Activated naive CD4-positive, alpha-beta T cell treated with anti-CD3 and anti-CD28 coated beads, Interleukin-2, amount 50 U/mL, for 72 hours (primary cell): ENCODE data around the gene SEMA6A. TPM values are rescaled to one million over a fixed set of nuclear protein-coding genes. Genes with fewer than 3 reads are reported as not detected.

Source experiments
- ATAC-seq, 2 donors: fragments of 150-1000 bp; cut with Tn5 transposase; 2 replicates each; pipeline ENCODE4 v1.10.0; 2021; ENCODE audit warnings: mild to moderate bottlenecking in 2 of 2, moderate library complexity in 2 of 2
- DNase-seq, 2 donors: peaks; one replicate each; pipeline ENCODE4 v3.0.0; 2021 to 2022; ENCODE audit warnings: low spot score in 2 of 2
- H3K27ac Mint-ChIP-seq, 2 donors: one replicate each; pipeline ENCODE4 v1.8.0; 2022; ENCODE audit warnings: mild to moderate bottlenecking in 2 of 2, mixed read lengths in 2 of 2
- H3K36me3 Mint-ChIP-seq, 2 donors: one replicate each; pipeline ENCODE4 v1.8.0; 2022; ENCODE audit warnings: mixed read lengths in 2 of 2
- H3K9me3 Mint-ChIP-seq, 2 donors: one replicate each; pipeline ENCODE4 v1.8.0; 2022; ENCODE audit warnings: mixed read lengths in 2 of 2
- total RNA-seq, 2 donors: library from RNA; stranded (reverse); gene quantifications; one replicate each; pipeline ENCODE4 v1.2.3, GENCODE V29; 2022

The SEMA6A gene
- total RNA-seq, 2 donors from 2014 or later: 0.18 TPM; not detected in 1

DNA sequence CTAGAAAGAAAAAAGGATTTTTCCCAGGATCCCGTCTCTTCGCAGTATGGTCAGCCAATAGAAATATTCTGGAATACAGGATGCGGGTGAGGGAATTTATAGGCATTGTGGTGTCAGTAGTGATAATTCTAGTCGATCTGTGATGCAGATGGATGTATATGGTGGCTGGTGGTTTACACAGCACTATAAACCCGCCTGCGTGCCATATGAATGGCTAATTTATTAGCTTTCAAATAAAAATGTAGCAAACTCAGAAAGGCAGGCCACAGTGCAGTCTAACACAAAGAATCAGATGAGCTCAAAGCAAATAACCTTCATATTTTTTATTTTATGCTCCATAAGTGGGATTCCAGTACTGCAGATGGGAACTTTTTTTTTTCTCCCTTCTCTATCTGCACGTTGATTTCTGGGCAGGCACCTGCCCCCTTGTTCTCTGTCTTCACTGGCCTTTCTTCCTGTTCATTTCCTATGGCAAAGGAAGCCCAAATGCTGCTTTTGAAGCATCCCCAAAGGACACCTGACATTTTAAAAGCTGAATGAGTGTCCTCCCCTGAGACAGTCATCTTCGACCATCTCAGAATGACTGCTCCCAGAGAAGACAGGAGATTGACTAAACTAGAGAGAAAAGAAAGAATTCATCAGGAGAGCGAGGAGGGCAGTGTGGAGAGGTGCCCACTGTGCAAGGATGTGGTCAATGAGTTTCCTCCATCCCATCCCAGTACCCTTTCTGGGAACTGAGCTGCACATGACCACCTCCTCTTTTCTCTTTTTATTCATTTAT lies 52.1 kb downstream of the SEMA6A start:
- DNase-seq (no peak), ATAC-seq (no peak)
- Mint-ChIP-seq H3K9me3 (no peaks in the 10 kb centered on the region), H3K36me3 (no peaks in the 10 kb centered on the region), H3K27ac (no peak overlapping the region)

DNA sequence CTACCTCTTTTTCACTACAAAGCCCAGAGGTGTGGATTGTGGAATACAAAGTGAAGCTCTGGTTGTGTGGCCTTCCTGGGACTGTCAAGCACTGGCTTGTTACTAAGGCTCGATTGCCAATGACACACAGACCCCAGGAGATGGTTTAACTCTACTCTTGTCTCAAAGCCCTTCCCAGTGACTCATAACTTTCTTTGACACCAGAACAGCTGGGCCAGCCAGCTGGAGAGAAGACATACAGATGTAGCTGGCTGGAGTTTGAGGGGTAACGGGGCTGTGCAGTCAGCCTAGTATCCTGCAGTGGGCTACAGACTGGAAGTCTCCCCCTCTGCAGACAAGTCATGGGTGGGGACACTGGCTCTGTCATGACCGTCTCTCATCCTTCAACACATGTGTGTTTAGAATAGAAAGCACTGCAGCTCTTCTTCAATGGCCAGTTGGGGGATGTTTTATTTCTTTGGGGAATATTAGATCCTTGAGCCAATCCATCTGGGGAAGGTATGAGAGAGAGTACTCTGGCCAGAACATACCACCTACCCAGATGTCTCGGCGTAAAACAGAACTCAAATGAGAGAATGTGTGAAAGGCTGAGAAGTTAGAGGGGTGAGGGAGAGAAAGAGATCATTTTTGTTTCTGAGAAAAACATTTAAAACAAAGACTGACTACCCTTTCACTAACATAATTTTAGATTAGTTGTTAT lies 53.3 kb downstream of the SEMA6A start:
- ATAC-seq (no peak), DNase-seq (no peak)
- Mint-ChIP-seq H3K9me3 (no peaks in the 10 kb centered on the region), H3K27ac (no peak overlapping the region), H3K36me3 (no peaks in the 10 kb centered on the region)

DNA sequence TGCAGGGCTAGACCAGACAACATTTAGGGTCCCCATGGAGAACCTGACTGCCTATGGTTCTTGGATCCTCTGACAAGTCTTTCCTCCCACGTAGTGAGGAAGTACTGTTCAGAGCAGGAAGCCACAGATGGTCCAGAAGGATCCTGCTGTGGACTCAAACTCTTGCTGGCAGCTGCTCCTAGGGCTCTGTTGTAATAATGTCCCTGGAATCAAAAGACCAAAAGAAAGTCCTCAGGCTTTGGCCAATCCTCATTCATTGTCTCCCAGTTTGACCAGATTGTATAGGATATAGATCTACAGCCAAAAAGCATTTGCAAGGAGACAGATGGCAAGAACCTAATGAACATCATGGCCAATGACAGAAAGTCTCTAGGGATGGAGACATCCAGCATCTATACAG lies 53.9 kb downstream of the SEMA6A start:
- Mint-ChIP-seq H3K36me3 (no peaks in the 10 kb centered on the region), H3K9me3 (no peaks in the 10 kb centered on the region), H3K27ac (no peak overlapping the region)
- no peak for ATAC-seq
- DNase-seq: no peak

DNA sequence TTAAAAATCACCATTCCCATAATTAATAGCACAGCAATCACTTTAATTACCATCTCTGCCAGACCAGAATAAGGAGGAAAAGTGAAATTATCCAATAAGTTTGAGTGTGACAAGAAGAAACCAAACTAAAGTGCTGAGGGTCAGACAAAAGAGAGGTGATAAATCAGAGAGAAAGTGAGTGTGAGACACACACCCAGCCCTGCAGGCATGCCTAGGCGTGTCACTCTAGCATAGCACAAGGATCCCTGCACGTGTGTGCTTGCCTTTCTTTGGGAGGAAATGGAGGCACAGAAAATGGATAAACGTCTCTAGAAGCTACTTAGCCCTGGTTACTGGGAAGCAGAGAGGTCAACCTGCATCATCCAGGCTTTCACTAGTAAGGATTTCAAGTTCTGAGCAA lies 56.2 kb downstream of the SEMA6A start:
- DNase-seq (no peak), ATAC-seq (no peak)
- peaks cover 3 to 4% of the 10 kb centered on the region in 2 donors for H3K9me3 Mint-ChIP-seq
- H3K36me3 Mint-ChIP-seq: peaks cover 0 to 5% of the 10 kb centered on the region in 2 donors
- no peak overlapping the region for H3K27ac Mint-ChIP-seq

DNA sequence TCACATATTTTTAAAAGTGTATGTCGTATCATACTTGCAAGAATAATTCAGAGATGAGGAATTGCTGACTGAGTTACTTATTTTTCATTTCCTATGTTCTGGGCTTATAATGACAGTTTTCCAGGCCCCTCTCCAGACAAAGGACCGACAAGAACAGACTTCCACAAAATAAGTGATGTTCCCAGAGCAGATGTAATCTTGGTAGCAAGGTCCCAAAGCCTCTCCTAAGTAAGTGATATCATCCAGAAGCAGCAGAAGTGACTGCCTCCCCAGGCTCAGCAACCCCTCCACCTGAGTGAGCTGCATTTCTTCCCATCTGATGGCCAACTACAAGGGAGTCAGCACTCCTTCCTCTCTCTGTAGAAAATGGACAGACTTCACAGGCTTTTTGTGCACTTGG lies 57.1 kb downstream of the SEMA6A start:
- DNase-seq (no peak), ATAC-seq (no peak)
- Mint-ChIP-seq H3K9me3 (peaks cover 3 to 4% of the 10 kb centered on the region in 2 donors), H3K36me3 (peaks cover 0 to 7% of the 10 kb centered on the region in 2 donors), H3K27ac (no peak overlapping the region)

DNA sequence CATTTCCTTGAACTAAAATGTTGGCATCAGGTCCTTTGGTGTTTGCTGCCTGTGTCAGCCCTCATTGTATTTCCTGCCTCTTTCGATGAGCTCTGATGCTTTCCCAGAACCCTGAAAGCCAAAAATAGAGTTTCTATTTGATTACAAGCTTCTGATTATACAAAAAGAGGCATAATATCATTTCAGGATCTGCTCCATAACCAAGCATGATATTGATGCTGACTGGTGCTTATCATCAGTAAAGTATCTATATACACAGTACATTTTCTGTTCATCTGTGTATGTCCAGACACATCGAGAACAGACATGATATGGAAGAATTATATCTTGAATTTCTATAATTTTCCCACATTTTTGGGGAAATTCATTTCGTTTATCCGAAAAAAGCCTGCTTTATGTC lies 58.6 kb downstream of the SEMA6A start:
- DNase-seq (no peak), ATAC-seq (no peak)
- H3K36me3 Mint-ChIP-seq: peaks cover 0 to 11% of the 10 kb centered on the region in 2 donors
- H3K9me3 Mint-ChIP-seq: peaks cover 3 to 4% of the 10 kb centered on the region in 2 donors
- H3K27ac Mint-ChIP-seq: no peak overlapping the region

DNA sequence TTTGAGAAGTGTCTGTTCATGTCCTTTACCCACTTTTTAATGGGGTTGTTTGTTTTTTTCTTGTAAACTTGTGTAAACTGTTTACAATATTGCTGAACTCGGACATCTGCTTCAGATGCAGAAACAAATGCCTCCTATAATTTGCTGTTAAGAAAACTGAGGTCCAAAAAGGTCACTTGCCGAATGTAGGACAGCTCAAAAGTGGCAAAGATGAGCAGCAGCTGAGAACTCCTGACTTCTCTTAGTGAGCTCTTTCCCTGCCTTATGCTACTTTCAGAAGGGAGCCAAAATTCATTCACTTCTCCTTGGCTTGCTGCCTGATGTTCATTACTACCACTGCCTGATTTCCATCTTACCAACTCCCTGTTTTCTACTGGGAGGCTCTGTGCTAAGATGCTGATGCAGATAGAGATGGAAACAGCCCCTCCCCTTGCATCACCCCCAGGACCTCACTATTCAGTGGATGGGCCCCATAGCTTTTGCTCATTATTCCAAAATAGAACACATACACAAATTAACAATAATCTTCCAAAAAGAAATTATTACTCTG lies 60.1 kb downstream of the SEMA6A start:
- Mint-ChIP-seq H3K27ac (no peak overlapping the region), H3K9me3 (peaks cover 3 to 4% of the 10 kb centered on the region in 2 donors), H3K36me3 (peaks cover 0 to 11% of the 10 kb centered on the region in 2 donors)
- no peak for DNase-seq
- no peak for ATAC-seq

DNA sequence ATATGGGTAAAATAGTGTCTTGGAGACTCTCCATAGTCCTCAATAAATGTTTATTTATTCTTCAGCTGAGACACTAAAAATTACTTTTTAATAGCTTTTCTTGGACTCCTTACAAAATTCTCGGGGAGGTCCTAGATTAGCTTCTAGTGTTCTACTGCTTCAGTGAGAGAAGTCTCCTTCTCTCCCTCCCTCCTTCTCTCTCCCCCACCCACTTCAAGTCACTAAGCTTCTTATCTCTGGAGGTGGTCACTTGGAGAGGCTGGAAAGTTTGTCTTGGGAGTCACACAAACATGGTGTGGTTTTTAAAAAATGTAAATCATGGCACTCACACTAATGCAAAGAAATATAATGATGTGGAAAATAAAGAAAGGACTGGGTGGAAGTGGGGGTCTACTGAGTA lies 64.1 kb downstream of the SEMA6A start:
- no peak for DNase-seq
- Mint-ChIP-seq H3K9me3 (peaks cover 3 to 4% of the 10 kb centered on the region in 2 donors), H3K36me3 (peaks cover 0 to 11% of the 10 kb centered on the region in 2 donors), H3K27ac (no peak overlapping the region)
- ATAC-seq: no peak

DNA sequence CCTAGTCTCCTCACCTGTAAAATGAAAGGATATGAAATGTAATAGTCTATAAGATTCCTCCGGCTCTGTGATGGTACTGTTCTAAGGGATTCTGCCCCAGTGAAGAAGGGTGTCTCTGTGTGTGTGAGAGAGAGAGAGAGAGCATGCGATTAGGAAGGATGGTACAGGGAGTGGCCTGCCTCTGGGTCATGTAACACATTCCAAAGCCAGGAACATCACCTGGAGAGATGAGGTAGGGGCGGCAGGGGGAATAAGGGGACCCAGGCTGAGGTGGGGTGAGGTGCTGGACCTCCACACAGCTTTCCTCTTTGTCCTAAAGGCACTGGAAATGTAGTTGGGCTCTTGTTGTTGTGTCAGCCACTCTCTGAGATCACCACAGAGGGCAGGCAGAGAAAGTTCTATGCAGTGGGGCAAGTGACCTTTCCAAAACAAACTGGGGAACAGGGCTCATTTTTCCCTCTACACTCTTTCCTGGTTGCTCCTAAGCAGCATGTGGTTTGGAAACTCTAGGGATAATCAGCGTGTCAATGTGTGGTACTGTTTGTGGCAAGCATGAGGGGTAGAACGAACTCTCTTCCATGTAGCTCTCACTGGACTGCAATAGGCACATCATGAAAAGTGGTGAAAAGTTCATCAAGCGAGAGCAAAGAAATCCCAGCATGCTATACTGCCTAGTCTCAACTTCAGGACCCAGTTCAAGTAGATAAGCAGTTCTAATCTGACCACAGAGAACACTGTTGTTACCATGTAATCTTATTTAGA lies 65.0 kb downstream of the SEMA6A start:
- ATAC-seq: no peak
- Mint-ChIP-seq H3K9me3 (peaks cover 3 to 4% of the 10 kb centered on the region in 2 donors), H3K36me3 (peaks cover 0 to 11% of the 10 kb centered on the region in 2 donors), H3K27ac (no peak overlapping the region)
- no peak for DNase-seq

DNA sequence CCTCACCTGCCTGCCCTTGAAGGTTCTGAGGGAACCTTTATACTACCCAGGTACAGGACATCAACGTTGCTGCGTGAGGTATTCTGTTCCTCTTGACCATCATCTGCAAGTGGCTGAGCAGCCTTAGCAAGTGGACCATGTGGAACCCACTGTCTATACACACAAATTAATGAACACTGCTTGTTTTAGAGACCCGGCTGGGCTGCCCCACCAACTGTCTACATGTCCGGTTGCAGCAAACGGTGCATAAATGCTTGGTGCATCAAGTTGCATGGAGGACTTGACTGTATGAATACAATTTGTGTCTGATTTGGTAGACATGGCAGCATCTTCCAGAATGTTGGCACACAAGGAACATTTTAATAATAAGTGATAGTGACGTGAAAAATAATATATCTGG lies 65.8 kb downstream of the SEMA6A start:
- Mint-ChIP-seq H3K36me3 (peaks cover 0 to 10% of the 10 kb centered on the region in 2 donors), H3K27ac (no peak overlapping the region)

DNA sequence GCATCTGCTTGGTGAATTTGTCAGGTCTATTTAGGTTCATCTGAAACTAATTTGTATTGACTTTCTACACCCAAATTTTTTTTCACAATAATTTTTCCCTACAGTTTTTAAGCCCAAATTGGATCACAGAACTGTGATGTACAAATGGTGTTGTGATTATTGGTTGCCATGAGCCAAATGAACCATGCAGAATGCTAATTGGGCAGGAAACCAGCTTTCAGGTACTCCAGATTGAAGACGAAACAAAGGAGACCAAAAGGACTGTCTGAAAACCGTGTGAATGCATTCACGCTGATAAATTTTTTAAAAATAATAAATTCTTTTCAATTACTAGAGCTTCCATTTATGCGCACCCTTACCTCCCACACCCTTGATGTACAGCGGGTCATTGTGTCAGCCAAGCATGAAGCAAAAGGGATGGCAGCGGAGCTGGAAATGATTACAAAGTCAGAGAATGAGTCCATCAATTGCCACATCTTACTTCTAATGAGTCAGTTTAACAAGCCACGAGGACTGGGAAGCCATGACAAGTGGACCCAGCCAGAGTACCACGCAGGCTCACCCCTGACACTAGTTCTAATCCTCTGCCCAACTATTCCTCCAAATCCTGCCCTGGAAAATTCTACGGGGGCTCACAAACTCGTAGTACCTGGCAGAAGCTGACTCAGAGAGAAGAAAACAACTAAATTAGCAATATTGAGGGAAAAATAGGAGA lies 66.5 kb downstream of the SEMA6A start:
- no peaks in the 10 kb centered on the region for H3K9me3 Mint-ChIP-seq
- peaks cover 0 to 5% of the 10 kb centered on the region in 2 donors for H3K36me3 Mint-ChIP-seq
- ATAC-seq: no peak
- H3K27ac Mint-ChIP-seq: peak overlapping the region in 1 of 2 donors; percentile 19
- DNase-seq: no peak

More for the DNA sequence above, 65.8 kb downstream of the SEMA6A start:
- H3K9me3 Mint-ChIP-seq: peaks cover 3 to 4% of the 10 kb centered on the region in 2 donors
- DNase-seq: no peak
- no peak for ATAC-seq

DNA sequence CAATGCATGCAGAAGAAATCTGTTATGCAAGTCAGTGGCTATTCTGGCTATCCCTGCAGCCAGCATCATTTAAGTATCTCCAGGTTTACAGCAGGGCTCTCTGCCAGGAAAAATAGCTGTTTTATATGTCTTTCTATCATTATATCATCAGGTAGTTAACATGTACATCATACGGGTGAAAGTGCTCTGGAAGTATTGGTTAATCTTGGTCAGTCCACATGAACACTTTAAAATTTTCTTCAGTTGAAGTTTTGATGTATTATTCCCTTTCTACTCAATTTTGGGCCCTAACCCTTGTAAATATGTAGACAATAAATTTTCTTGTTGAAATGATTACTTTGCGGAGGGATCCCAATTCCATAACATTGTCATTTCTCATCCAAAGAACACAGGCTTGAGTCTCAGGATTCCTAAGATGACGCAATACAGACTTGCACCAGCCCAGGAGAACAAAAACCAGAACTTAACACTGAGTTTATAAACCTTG lies 67.5 kb downstream of the SEMA6A start:
- H3K27ac Mint-ChIP-seq: no peak overlapping the region
- ATAC-seq (no peak), DNase-seq (no peak)
- H3K9me3 Mint-ChIP-seq: no peaks in the 10 kb centered on the region
- H3K36me3 Mint-ChIP-seq: peaks cover 0 to 5% of the 10 kb centered on the region in 2 donors

DNA sequence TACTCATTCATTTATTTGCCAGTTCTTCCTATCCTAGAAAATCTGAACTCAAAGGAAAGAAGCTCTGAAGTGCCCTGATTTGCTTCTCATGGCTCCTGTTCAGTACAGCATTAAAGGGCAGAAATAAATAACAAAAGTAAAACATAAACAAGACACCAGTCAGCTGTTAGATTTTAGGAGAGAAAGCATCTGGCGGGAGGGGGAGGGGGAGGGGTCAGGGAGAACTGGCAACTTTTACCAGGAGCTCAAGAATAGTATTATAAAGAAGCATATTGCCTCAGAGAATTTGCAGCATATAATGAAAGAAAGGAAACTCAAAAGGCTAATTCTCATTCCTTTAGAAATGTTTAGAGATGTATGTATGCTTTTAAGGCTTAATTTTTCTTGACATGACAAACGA lies 68.1 kb downstream of the SEMA6A start:
- no peak for DNase-seq
- Mint-ChIP-seq H3K27ac (no peak overlapping the region), H3K36me3 (peaks cover 0 to under 1% of the 10 kb centered on the region in 2 donors), H3K9me3 (no peaks in the 10 kb centered on the region)
- no peak for ATAC-seq

DNA sequence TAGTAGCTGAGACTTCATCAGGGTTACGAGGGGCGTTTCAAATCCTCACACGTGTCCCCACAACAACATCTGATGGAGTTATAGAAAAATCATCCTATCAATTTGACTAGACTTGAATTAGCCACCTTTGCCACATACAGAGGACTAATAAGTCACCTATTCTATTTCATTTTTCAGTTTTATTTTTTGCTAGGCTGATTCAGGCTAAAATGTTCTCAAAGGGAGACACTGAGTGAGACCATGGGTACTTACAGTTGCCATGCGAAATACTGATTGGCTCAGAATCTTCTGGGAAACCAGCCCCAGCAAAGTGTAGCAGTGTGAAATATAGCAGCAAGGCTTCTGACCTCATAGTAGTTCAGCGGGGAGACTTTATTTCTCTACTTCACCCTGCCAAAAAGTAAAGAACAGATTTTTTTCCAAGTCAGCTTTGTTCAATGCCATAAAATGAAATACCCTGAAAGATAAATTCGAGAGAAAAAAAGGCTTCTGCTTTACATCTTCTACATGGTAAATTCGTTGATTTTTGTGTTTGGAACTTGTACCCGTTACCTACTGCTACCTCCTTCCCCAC lies 69.9 kb downstream of the SEMA6A start:
- no peak overlapping the region for H3K27ac Mint-ChIP-seq
- peaks cover 0 to 2% of the 10 kb centered on the region in 2 donors for H3K9me3 Mint-ChIP-seq
- H3K36me3 Mint-ChIP-seq: no peaks in the 10 kb centered on the region
- DNase-seq: no peak
- ATAC-seq: no peak

DNA sequence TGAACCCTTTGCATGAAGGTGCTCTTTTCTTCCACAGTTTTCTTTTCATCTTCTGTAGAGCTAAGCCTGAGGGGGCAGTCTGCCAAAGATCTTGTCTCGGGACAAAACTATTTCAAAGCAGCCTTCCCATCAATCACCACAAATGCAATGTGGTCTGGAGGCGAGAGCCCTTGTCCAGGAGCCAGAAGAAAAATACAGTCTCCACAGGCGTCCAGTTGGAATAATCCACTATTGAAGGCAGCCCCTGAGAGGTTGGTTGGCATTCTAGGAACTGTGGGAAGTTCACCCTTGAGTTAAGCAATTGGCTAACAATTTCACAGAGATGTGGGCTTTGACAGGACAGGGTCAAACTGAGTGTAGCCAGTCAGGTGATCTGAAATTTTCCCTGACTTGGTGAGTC lies 72.0 kb downstream of the SEMA6A start:
- ATAC-seq: no peak
- H3K36me3 Mint-ChIP-seq: no peaks in the 10 kb centered on the region
- peaks cover 0 to 2% of the 10 kb centered on the region in 2 donors for H3K9me3 Mint-ChIP-seq
- DNase-seq: no peak
- no peak overlapping the region for H3K27ac Mint-ChIP-seq

DNA sequence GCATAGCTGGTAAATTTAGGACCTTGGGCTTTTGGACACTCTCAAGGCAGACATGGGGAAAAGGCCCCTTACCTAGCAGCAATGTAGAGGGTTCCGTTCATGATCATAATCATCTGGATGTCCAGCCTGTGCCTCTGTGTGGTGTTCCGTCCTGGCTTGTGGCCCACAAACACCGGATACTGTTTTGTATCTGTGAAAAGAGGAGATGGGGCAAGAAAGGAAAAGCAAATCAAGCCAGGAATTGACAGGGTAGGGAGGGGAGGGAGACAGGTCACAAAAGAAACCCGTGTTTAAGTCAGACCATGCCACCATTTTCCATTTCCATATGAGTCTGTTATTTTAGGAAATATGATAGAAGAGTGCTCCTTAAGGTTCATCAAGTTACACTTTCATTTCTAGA lies 72.5 kb downstream of the SEMA6A start:
- peaks cover 0 to 2% of the 10 kb centered on the region in 2 donors for H3K9me3 Mint-ChIP-seq
- ATAC-seq (no peak), DNase-seq (no peak)
- H3K27ac Mint-ChIP-seq: no peak overlapping the region
- H3K36me3 Mint-ChIP-seq: no peaks in the 10 kb centered on the region
